ENCODE results near the gene AMER1. TPM values are rescaled to one million over a fixed set of nuclear protein-coding genes. Genes with fewer than 3 reads are reported as not detected.

Gene AMER1
- total and polyA plus RNA-seq, 2 donors from 2014 or later = 1.5 to 5.7 TPM

GRCh38 chrX:64188901-64189300, 16.6 kb downstream of the AMER1 start:
- no peak for FAIRE-seq
- no peak for TF ChIP-seq CTCF (IDR thresholded peaks at IDR 0.05; ENCODE audit: borderline replicate concordance, extremely low read depth, insufficient read depth)

GRCh38 chrX:64187762-64188150, 17.8 kb downstream of the AMER1 start:
- Histone ChIP-seq H3K9me3 (ENCODE audit: control insufficient read depth in 2 of 3, insufficient read depth in 1 of 3, low read length in 3 of 3) (no peaks in the 10 kb centered on the region), H3K4me1 (ENCODE audit: control insufficient read depth in 2 of 3, insufficient read depth in 2 of 3, low read depth in 1 of 3, low read length in 3 of 3) (no peaks in the 10 kb centered on the region), H3K9ac (ENCODE audit: low read length in 3 of 3) (no peak overlapping the region), H3K27ac (ENCODE audit: low read depth in 2 of 2, low read length in 2 of 2) (no peak overlapping the region), H3K36me3 (ENCODE audit: control insufficient read depth in 2 of 3, insufficient read depth in 3 of 3, low read length in 3 of 3) (peaks cover 0 to under 1% (median 0%) of the 10 kb centered on the region in 3 donors), H3K27me3 (ENCODE audit: control insufficient read depth, insufficient read depth, low read length) (no peaks in the 10 kb centered on the region), H3K4me3 (ENCODE audit: low read length in 3 of 3) (no peak overlapping the region)
- FAIRE-seq (no peak), DNase-seq (no peak)
- TF ChIP-seq CTCF (IDR thresholded peaks at IDR 0.05; ENCODE audit: borderline replicate concordance, extremely low read depth, insufficient read depth) = no peak
- intact Hi-C loops (cut with DNase I) = no loop called here

More at GRCh38 chrX:64188901-64189300, 16.6 kb downstream of the AMER1 start:
- Histone ChIP-seq H3K9me3 (ENCODE audit: control insufficient read depth in 2 of 3, insufficient read depth in 1 of 3, low read length in 3 of 3) (no peaks in the 10 kb centered on the region), H3K27ac (ENCODE audit: low read depth in 2 of 2, low read length in 2 of 2) (no peak overlapping the region), H3K4me1 (ENCODE audit: control insufficient read depth in 2 of 3, insufficient read depth in 2 of 3, low read depth in 1 of 3, low read length in 3 of 3) (no peaks in the 10 kb centered on the region), H3K4me3 (ENCODE audit: low read length in 3 of 3) (no peak overlapping the region), H3K27me3 (ENCODE audit: control insufficient read depth, insufficient read depth, low read length) (no peaks in the 10 kb centered on the region), H3K36me3 (ENCODE audit: control insufficient read depth in 2 of 3, insufficient read depth in 3 of 3, low read length in 3 of 3) (peaks cover 0 to 2% (median 0%) of the 10 kb centered on the region in 3 donors), H3K9ac (ENCODE audit: low read length in 3 of 3) (no peak overlapping the region)
- intact Hi-C loops (cut with DNase I) = no loop called here
- no peak for DNase-seq

- Histone ChIP-seq H3K27ac (ENCODE audit: low read depth in 2 of 2, low read length in 2 of 2) (no peak overlapping the region), H3K9ac (ENCODE audit: low read length in 3 of 3) (no peak overlapping the region), H3K4me1 (ENCODE audit: control insufficient read depth in 2 of 3, insufficient read depth in 2 of 3, low read depth in 1 of 3, low read length in 3 of 3) (no peaks in the 10 kb centered on the region), H3K9me3 (ENCODE audit: control insufficient read depth in 2 of 3, insufficient read depth in 1 of 3, low read length in 3 of 3) (no peaks in the 10 kb centered on the region), H3K36me3 (ENCODE audit: control insufficient read depth in 2 of 3, insufficient read depth in 3 of 3, low read length in 3 of 3) (no peaks in the 10 kb centered on the region), H3K4me3 (ENCODE audit: low read length in 3 of 3) (no peak overlapping the region), H3K27me3 (ENCODE audit: control insufficient read depth, insufficient read depth, low read length) (no peaks in the 10 kb centered on the region)
- intact Hi-C loops (cut with DNase I) = no loop called here
- DNase-seq (no peak), FAIRE-seq (no peak)
- TF ChIP-seq CTCF (IDR thresholded peaks at IDR 0.05; ENCODE audit: borderline replicate concordance, extremely low read depth, insufficient read depth) = no peak
Measured at GRCh38 chrX:64186974-64187761, 18.3 kb downstream of the AMER1 start.

Measured in kidney (tissue), 14 donors.